GM19043 (cell line): ENCODE data around the gene PREX1.

ENCODE experiments used
- ATAC-seq: cut with Tn5 transposase; IDR thresholded peaks from one replicate; pipeline ENCODE4 v1.9.1; 2021; ENCODE audit warnings: low read depth; ENCODE audit not compliant: unreplicated experiment

The PREX1 gene

GRCh38 chr20:48706710-48707365, 121.0 kb downstream of the PREX1 start:
- no peak for ATAC-seq

DNA sequence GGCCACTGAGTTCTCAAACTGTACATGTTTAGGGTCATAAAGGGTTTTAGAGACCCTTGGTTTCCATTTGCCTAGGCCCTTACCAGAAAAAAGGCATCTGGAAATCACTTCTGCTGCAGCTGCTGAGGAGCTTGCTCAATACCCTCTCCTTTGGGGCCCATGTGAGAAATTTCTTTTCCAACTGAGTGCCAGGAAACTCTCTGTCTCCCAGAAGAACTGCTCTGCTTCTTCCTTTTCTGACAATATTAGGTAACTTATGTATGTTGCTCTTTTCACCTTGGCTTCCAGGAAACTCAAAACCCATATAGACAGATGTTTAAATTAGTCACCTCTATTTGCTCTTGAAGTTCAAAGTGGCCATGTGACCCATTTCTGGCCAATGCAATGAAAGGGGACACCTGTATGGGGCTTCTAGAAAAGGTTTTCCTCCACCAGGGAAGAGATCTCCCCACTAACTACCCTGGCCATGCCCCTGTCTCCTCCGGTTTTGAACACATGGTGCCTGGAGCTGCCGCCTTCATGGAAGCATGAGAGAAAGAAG, 121.6 kb downstream of the PREX1 start:
- no peak for ATAC-seq

- no peak for ATAC-seq
These were observed 122.3 kb downstream of the PREX1 start for GRCh38 chr20:48705240-48706115.

DNA sequence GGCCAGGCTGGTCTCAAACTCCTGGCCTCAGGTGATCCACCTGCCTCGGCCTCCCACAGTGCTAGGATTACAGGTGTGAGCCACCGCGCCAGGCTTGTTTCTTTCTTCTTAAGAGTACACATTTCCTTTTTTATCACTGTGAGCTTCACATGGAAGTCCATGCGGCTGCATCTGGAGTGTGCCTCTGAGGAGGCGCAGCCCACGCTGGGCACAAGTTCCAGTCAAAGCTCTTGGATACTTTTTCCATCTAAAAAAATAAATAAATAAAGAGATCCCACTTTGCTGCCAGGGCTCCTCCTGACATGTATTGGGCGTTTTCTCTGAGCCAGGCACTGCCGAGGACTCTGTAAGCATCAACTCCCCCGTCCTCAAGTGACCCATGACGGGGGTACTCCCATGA, 123.0 kb downstream of the PREX1 start:
- no peak for ATAC-seq

DNA sequence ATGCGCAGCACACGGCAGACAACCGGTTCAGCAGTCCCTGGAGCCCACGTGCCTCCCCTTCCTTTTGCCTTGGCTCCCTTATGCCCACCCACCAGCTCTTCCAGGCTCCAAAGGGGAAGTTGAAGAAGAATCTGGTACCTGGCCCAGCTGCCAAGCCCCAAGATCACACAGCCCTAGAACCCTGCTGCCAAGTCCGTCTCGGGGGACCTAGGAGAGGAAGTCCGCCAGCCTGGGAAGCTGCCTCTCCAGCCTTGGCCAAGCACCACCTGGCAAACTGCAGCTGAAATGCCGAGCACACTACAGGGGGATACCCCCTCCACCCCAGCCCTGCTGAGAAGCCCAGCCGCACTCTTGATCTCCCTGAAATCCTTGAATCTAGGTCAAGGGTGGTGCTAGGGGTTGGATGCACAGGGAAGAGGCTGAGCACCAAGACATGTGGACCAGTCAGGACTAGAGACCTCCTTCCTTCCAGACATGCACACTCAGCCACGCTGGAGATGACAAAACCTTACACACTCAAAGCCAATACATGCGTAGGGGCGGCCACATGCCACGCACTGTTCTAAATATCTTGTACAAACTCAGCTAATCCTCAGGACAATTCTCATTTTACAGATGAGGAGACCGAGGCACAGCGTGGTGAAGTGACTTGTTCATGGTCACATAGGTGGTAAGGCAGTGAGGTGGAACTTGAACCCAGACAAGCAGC, 124.1 kb downstream of the PREX1 start:
- no peak for ATAC-seq

GRCh38 chr20:48703107-48703506, 124.7 kb downstream of the PREX1 start:
- no peak for ATAC-seq

- no peak for ATAC-seq
These were observed 125.3 kb downstream of the PREX1 start for GRCh38 chr20:48702455-48702913.

- no peak for ATAC-seq
These were observed 126.1 kb downstream of the PREX1 start for GRCh38 chr20:48701702-48702101.

DNA sequence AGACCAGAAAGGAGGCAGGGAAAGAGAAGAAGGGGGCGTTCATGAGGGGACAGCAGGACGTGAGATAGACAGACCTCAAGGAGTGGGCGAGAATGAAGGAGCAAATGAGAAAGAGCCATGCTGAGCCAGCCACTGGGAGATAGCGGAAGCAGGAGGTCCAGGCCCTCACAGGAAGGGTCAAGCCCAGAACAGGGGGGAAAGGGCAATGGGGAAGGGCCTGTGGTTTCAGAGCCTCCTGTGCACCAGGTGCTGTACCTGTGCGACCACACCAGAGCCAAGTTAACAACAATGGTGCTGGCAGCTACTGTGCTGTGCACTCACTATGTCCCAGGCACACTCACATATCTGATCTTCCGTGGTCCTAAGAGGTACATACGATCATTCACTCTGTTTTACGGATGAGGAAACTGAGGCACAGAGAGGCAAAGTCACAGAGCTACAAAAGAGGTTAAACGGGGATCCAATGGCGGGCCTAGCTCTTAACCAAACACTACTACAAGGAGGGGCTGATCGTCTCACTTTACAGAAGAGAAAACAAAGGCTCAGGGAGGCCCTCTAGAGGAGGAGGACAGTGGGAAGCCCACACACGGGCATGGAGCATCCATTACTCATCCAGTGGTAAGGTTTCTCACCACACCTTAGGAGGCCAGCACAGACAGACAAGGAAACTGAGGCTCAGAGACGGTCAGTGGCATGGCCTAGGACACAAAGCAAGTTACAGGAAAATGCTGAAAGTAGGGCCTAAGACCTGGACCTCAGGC, 129.1 kb downstream of the PREX1 start:
- no peak for ATAC-seq

GRCh38 chr20:48697845-48698491, 129.8 kb downstream of the PREX1 start:
- no peak for ATAC-seq

DNA sequence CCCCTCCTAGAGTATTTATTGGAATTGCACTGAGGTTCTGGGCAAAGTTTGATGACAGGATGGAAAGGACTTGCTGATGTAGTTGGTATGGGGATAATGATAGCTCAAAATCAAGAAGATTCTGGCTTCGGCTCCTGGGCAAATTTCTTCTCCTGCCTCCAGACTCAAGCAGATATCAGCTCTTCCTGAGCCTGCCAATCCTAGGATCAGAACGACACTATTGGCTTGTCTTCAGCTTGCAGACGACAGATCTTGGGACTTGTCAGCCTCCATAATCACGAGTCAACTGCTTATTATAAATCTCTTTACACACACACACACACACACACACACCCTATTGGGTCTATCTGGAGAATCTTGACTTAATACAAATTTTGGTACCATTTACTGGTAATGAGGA, 131.1 kb downstream of the PREX1 start:
- ATAC-seq, result no peak

- no peak for ATAC-seq
These were observed 132.1 kb downstream of the PREX1 start for GRCh38 chr20:48695738-48696137.

GRCh38 chr20:48695255-48695654, 132.5 kb downstream of the PREX1 start:
- no peak for ATAC-seq

DNA sequence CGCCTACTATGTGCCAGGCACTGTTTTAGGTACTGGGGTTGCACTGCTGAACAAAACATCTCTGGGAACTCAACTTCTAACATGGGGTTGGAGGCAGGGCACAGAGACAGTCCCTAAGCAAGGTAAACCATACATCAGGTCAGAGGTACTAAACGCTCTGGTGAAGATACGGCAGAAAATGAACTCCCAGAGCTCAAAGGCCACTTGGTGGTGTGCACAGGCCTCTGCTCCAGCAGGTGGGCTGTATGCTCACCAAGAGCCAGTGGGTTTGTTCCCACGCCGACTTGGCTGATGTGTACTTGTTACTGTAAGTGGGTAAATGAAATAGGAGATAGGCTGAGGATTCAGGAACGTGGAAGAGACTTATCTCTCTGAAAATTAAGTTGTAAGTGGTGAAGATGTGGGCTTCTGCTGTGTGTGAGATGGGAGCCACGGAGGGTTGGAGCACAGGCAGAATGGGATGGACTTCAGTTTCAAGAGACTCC, 133.4 kb downstream of the PREX1 start:
- no peak for ATAC-seq

DNA sequence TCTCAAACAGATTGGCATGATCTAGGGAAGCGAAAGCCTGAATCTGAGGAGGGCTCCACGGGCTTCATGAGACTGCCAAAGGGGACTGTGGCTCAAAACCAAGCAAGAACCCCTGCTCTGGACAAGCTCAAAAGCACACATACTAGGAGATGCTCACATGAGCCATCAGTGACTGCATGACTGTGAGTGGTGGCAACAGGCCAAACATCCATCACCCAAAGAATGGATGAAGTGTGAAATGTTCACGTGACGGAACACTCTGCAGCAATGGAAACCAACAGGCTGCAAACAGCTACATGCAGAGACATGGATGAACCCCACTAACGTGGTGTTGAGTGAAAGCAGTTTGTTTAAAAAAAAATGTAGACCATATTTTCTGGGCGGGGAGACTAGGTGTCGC, 136.3 kb downstream of the PREX1 start:
- ATAC-seq, result no peak

DNA sequence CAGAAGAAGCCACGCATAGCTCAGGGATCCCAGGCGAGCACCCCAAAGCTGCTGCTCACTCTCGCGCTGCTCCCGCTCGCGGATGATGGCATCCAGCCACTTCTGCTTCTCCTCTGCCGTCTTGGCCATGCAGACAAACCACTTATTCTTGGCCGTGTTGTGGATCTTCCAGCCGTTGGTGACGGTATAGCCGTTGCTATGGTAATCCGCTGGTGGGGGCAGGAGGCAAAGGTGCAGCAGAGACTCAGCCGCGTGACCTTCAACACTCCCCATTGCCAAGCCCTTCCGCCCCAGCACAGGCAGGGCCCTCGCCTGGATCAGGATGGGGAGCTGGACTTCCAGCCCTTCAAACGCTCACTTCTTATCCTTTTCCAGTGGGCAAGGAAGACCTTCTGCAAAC, 136.9 kb downstream of the PREX1 start:
- no peak for ATAC-seq

GRCh38 chr20:48689874-48690571, 137.8 kb downstream of the PREX1 start:
- no peak for ATAC-seq

DNA sequence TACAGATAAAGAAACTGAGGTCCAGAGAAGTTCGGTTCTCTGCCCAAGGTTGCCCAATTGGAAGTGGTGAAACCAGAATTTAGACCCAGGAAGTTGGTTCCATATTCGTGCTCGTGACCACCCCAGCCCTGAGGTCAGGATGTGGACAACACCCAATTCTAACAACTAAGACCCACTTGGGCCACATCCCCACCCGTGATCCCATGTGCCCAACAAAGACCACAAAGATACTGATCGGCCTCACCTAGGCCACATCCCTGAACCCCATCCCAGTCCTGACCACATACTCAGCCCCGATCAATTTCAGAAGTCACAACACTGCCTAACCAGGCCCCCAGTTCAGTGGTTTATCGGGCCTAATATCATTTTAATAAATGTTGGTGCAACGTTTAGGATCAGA, 138.4 kb downstream of the PREX1 start:
- no peak for ATAC-seq

- no peak for ATAC-seq
These were observed 139.2 kb downstream of the PREX1 start for GRCh38 chr20:48688579-48688978.
